Fibroblast of lung (primary cell): ENCODE data around the gene IVD.

Experiments used
- CTCF ChIP-seq, 2 donors: IDR thresholded peaks in 1 of 2; conservative IDR thresholded peaks in 1 of 2; 1 replicate in 1 of 2; 2 replicates in 1 of 2; pipeline ENCODE4 v1.5.1; 2011 to 2012; ENCODE audit warnings: low read length in 2 of 2, control low read depth in 1 of 2, inconsistent platforms in 1 of 2, low read depth in 1 of 2, mild to moderate bottlenecking in 1 of 2
- EZH2 ChIP-seq: IDR thresholded peaks from 2 replicates; pipeline ENCODE4 v1.5.1; 2012; ENCODE audit warnings: low read length, control low read depth, mild to moderate bottlenecking; ENCODE audit errors: missing control alignments

DNA sequence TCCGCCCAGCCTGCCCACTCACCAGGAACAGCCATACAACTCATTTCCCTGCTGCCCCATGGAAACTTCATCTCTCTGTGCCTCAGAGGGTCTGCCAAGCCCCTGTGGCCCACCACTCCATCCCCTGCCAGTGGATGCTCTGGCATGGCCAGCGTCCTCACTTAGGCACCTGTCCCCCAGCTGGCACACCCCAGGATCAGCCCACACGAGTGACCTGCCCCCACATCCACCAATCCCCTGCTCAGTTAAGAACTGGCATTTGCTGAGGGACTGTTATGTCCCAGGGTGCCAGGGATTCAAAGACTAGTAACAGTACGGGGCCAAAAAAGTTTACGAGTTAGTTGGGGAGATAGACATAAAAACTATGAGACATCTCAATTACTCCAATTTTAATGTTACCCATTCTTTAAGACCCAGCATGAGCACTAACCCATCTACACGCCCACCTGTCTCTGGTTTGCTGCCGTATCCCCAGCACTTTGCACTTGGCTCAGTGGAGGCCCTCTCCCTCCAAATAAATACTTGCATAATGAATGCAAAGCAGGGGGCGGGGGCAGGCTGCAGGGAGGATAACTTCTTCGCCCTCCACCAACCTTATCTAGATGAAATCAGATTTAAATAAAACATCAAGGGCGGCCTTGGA lies 23.6 kb downstream of the IVD start:
- TF ChIP-seq CTCF (conservative IDR thresholded peaks at IDR 0.05 in 1 of 2, IDR thresholded peaks at IDR 0.05 in 1 of 2; ENCODE audit: low read depth in 1 of 2, low read length in 2 of 2) (no peak), EZH2 (no peak)
